ENCODE results near the gene ABCD4.
"Not testable (repeated sequence)": the region's sequence is repeated elsewhere in the genome, so short reads cannot be mapped to it uniquely, and the experiment has no call there.

The ABCD4 gene

GRCh38 chr14:74301594-74302151 is 1.1 kb downstream of the ABCD4 start:
- DNase-seq, result no peak

DNA sequence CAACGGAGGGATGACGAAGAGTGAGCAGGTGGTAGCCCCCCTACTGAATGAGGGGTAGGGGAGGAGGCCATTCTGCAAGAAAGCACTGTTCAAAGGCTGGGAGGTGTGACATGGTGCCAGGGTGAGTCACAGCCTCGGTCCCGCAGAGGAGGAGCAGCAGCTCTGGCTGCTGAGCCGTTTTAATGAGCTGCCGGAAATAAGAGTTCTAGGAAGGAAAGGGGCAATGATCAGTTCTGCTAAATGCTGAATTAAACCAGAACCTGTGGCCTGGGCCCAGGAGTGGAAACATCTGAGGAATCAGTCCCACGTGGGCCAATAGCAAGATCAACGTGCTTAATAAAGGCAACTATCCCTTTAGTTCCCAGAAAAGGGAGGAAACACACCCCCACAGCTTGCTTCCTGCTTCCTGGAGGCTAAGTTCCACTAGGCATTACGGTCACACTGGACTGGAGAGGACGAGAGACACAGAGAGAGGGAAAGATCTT is 3.6 kb downstream of the ABCD4 start:
- DNase-seq, result no peak

DNA sequence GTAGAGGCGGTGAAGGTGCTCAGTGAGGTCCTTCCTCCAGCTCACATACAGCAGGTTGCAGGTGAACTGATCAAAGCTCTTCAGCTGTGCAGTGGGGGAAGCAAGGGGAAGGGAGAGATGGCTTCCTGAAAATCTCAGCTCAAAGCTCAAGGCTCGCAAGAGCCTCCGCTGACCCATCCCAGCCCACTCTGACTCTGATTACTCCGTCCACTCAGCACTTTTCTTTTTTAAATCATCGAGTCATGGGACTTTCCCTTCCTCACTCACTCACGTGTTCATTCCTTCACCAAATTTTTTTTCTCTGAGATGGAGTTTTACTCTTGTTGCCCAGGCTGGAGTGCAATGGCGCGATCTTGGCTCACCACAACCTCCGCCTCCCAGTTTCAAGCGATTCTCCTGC is 4.7 kb downstream of the ABCD4 start:
- no peak for DNase-seq

GRCh38 chr14:74296037-74296467 is 6.7 kb downstream of the ABCD4 start:
- no peak for DNase-seq

DNA sequence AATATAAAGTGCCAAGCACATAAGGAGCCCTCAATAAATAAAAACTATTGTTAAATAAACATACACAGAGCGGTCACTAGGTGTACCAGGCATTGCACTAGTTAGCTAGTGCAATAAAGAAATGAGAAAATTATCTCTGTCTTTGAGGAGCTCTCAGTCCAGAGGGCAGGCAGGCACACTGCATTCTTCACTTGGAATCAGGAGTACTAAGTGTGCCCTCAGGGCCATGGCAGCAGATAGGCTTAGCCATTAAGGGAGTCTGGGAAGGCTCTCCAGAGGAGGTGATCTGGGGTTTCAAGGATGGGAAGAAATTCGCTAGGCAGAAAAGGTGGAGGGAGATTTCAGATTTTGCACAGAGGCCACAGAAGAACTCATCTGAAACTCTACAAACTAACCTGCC is 9.1 kb downstream of the ABCD4 start:
- no peak for DNase-seq

GRCh38 chr14:74292061-74292460 is 10.7 kb downstream of the ABCD4 start:
- no peak for DNase-seq

GRCh38 chr14:74290415-74290814 is 12.3 kb downstream of the ABCD4 start:
- no peak for DNase-seq

GRCh38 chr14:74289801-74290200 is 12.9 kb downstream of the ABCD4 start:
- DNase-seq, result no peak

- no peak for DNase-seq
These were observed 16.0 kb downstream of the ABCD4 start for GRCh38 chr14:74286736-74287135.

DNA sequence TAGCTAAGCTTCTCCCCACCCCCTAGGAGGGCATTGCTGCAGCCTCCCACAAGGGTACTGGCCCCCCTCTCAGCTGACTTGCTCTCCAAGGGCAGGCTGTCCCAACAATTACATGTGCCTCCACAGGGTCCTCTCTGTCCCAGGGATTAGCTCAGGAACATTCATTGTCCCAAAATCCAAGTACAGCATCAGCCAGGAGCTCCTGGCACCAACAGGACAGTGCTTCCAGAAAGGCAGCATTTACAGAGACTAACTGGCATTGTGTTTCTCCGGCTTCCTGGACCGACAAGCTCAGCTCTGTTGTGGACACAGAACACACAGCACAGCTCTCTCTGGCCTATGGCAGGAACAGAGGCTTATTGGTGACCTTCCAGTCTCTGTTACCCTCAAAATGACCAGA is 21.7 kb downstream of the ABCD4 start:
- DNase-seq, result no peak

DNA sequence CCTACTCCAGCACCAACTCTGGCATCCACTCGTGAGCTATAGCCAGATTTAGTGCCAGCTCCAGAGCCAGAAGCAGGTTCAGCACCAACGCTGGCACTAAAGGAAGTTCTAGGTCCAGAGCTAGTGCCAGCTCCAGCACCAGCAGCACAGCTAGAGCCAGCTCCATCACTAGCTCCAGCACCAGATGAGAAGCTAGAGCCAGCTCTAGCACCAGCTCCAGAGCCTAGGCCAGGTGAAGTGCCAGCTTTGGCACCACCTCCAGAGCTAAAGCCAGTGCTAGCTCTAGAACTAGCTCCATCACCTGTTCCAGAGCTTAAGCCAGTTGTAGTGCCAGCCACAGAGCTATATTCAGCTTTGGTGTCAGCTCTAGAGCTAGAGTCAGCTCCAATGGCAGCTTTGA is 24.7 kb downstream of the ABCD4 start:
- DNase-seq, result no peak

GRCh38 chr14:74275241-74275841 is 27.4 kb downstream of the ABCD4 start:
- no peak for DNase-seq

DNA sequence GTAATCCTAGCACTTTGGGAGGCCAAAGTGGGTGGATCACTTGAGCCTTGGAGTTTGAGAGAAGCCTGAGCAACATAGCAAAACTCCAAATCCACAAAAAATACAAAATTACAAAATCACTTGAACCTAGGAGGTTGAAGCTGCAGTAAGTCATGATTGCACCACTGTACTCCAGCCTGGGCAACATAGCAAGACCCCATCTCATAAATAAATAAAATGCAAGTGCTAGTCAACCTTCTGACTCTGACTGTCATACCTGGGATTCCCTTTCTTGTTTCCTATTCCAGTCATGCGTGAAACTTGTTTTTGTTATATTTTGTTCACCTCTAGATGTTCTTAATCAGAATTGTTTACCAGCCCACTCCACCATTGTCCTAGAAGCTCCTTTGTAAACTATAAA is 31.4 kb downstream of the ABCD4 start:
- no peak for DNase-seq

DNA sequence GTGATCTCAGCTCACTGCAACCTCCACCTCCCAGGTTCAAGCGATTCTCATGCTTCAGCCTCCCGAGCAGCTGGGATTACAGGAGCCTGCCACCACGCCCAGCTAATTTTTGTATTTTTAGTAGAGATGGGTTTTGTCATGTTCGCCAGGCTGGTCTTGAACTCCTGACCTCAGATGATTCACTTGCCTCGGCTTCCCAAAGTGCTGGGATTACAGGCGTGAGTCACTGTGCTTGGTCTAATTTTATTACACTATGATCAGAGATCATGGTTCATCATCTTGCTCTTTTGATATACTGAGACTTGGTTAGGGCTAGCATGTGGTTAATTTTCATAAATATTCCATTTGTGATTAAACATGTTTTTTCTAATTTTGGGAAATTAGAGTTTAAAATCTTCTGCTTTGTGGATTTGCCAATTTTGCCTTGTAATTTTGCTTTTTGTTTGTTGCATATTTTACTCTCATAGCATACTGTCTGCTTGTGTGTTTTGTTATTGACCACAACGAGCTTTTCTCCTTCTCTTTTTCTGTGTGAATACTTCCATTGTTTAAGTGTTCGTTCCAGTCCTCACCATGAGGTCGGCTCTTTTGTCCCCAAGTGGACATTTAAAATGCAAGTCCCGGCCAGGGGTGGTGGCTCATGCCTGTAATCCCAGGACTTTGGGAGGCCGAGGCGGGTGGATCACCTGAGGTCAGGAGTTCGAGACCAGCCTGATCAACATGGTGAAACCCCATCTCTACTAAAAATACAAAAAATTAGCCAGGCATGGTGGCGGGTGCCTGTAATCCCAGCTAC is 32.2 kb downstream of the ABCD4 start:
- DNase-seq, result not testable (repeated sequence)

GRCh38 chr14:74267588-74267987 is 35.1 kb downstream of the ABCD4 start:
- no peak for DNase-seq

GRCh38 chr14:74265301-74265965 is 37.3 kb downstream of the ABCD4 start:
- DNase-seq, result no peak

DNA sequence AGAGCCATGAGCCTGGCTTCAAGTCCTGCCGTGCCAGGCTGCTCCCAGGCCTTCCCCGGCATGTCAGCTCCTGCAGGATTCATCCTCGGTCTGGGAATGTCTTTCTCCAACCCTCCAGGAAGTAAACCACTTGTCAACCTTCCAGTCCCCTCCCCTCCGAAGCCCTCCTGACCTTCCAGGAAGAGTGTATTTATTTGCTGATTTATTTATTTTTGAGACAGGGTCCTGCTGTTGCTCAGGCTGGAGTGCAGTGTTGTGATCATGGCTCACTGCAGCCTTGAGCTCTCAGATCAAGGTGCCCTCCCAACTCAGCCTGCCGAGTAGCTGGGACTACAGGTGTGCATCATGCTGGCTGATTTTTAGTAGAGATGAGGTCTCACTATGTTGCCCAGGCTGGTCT is 38.8 kb downstream of the ABCD4 start:
- no peak for DNase-seq

- DNase-seq, result no peak
These were observed 39.6 kb downstream of the ABCD4 start for GRCh38 chr14:74263181-74263580.

DNA sequence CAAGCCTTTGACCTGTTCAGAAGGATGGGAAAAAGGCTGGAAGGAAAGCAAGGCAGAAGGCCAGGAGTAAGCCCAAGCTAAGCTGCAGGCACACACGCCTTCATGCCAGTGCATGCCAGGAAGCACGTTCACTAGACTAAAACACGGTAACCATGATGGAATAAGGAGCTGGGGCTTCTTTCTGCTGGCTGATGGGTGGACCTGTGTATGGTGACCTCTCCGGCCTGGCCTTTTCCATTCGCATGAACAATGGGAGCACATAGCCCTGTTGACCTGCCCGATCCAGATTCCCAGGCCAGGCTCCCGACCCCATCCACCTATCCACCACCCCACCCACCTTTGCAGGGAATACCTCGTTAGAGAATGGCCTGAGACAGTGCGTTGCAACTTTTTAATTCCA is 40.7 kb downstream of the ABCD4 start:
- no peak for DNase-seq

GRCh38 chr14:74261288-74261687 is 41.4 kb downstream of the ABCD4 start:
- DNase-seq, result no peak

DNA sequence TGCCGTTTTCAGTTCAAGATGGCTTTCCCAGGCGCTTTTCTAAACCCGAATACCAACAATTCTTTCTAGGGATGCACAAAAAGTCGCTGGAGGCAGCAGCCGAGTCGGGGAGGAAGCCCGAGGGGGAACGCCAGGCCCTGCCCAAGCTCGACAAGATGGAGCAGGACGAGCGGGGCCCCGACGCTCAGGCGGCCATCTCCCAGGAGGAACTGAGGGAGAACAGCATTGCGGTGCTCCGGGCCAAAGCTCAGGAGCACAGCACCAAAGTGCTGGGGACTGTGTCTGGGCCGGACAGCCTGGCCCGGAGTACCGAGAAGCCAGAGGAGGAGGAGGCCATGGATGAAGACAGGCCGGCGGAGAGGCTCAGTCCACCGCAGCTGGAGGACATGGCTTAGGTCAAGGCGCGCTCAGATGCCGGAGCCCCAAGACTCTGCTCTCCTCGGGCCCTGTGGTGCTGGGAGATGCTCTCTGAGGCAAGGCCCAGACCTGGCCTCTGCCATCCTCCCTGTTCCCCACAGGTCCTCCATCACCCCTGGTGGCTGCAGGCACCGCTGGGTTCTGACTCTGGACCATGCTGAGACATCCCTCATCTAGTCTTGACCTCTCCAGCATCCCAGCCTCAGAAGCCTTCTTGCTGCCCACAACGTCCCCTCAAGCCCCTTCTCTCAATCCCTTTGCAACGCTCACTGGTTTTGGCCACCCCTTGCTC is 42.1 kb downstream of the ABCD4 start:
- no peak for DNase-seq

- no peak for DNase-seq
These were observed 43.2 kb downstream of the ABCD4 start for GRCh38 chr14:74259513-74259912.

DNA sequence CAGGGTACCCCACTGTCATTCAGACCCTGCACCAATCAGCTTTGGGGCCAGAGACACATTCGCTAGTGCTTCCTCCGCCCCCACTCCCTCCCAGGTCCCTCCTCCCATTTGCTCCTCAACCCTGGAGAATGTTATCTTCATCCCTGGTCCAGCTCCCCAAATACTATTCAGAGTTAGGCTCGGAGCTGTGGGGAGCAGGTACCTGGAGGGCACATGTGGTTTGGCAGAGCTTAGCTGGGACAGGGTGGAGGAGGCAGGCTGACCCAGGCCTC is 44.0 kb downstream of the ABCD4 start:
- no peak for DNase-seq
